ENCODE data around the gene C2orf76.

GRCh38 chr2:119360423-119360966 lies 6.1 kb downstream of the C2orf76 start:
- TF ChIP-seq, protein P1, sequence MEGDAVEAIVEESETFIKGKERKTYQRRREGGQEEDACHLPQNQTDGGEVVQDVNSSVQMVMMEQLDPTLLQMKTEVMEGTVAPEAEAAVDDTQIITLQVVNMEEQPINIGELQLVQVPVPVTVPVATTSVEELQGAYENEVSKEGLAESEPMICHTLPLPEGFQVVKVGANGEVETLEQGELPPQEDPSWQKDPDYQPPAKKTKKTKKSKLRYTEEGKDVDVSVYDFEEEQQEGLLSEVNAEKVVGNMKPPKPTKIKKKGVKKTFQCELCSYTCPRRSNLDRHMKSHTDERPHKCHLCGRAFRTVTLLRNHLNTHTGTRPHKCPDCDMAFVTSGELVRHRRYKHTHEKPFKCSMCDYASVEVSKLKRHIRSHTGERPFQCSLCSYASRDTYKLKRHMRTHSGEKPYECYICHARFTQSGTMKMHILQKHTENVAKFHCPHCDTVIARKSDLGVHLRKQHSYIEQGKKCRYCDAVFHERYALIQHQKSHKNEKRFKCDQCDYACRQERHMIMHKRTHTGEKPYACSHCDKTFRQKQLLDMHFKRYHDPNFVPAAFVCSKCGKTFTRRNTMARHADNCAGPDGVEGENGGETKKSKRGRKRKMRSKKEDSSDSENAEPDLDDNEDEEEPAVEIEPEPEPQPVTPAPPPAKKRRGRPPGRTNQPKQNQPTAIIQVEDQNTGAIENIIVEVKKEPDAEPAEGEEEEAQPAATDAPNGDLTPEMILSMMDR (IDR thresholded peaks at IDR 0.05): no peak
- no peak for TF ChIP-seq POLR2A (IDR thresholded peaks at IDR 0.05)

Data from thyroid gland (tissue), 4 donors.